ENCODE data around the gene UBA1. TPM values are rescaled to one million over a fixed set of nuclear protein-coding genes. Genes with fewer than 3 reads are reported as not detected.

UBA1 gene
- total RNA-seq, 1 donor from 2014 or later = 168 TPM

GRCh38 chrX:47242321-47242720 lies 48.7 kb downstream of the UBA1 start:
- DNase-seq (ENCODE audit: extremely low spot score in 2 of 2) = no peak
- H3K4me3 ChIP-seq = no peak overlapping the region
- intact Hi-C loops (cut with DNase I) = no loop called here
- peaks cover 0 to 49% of the 10 kb centered on the region in 2 donors for H3K36me3 ChIP-seq
- peaks cover 4% of the 10 kb centered on the region for H3K4me1 ChIP-seq
- H3K27me3 ChIP-seq = no peaks in the 10 kb centered on the region
- no peaks in the 10 kb centered on the region for H3K9me3 ChIP-seq
- no peak overlapping the region for H3K27ac ChIP-seq
- TF ChIP-seq POLR2A (IDR thresholded peaks at IDR 0.05) (no peak), POLR2AphosphoS5 (IDR thresholded peaks at IDR 0.05; ENCODE audit: insufficient read depth in 1 of 2, low read depth in 1 of 2) (no peak), CTCF (IDR thresholded peaks at IDR 0.05) (no peak)

- intact Hi-C loops (cut with DNase I) = no loop called here
- Histone ChIP-seq H3K4me3 (no peak overlapping the region), H3K4me1 (peaks cover 4% of the 10 kb centered on the region), H3K9me3 (no peaks in the 10 kb centered on the region), H3K27ac (no peak overlapping the region), H3K36me3 (peaks cover 0 to 49% of the 10 kb centered on the region in 2 donors), H3K27me3 (no peaks in the 10 kb centered on the region)
- no peak for TF ChIP-seq POLR2A (IDR thresholded peaks at IDR 0.05)
- no peak for TF ChIP-seq CTCF (IDR thresholded peaks at IDR 0.05)
- no peak for TF ChIP-seq POLR2AphosphoS5 (IDR thresholded peaks at IDR 0.05; ENCODE audit: insufficient read depth in 1 of 2, low read depth in 1 of 2)
- no peak for DNase-seq (ENCODE audit: extremely low spot score in 2 of 2)
These were observed 49.7 kb downstream of the UBA1 start for GRCh38 chrX:47243351-47243750.

GRCh38 chrX:47244676-47245075 lies 51.0 kb downstream of the UBA1 start:
- H3K36me3 ChIP-seq = peaks cover 0 to 49% of the 10 kb centered on the region in 2 donors

GRCh38 chrX:47245156-47245555 lies 51.5 kb downstream of the UBA1 start:
- no peak overlapping the region for H3K27ac ChIP-seq
- no peak overlapping the region for H3K4me3 ChIP-seq
- H3K36me3 ChIP-seq = peaks cover 0 to 49% of the 10 kb centered on the region in 2 donors
- intact Hi-C loops (cut with DNase I) = no loop called here
- H3K4me1 ChIP-seq = no peaks in the 10 kb centered on the region
- H3K27me3 ChIP-seq = no peaks in the 10 kb centered on the region
- no peaks in the 10 kb centered on the region for H3K9me3 ChIP-seq
- no peak for DNase-seq (ENCODE audit: extremely low spot score in 2 of 2)
- no peak for TF ChIP-seq CTCF (IDR thresholded peaks at IDR 0.05)
- no peak for TF ChIP-seq POLR2A (IDR thresholded peaks at IDR 0.05)
- no peak for TF ChIP-seq POLR2AphosphoS5 (IDR thresholded peaks at IDR 0.05; ENCODE audit: insufficient read depth in 1 of 2, low read depth in 1 of 2)

More at GRCh38 chrX:47244676-47245075, 51.0 kb downstream of the UBA1 start:
- H3K4me3 ChIP-seq = no peak overlapping the region
- intact Hi-C loops (cut with DNase I) = no loop called here
- H3K4me1 ChIP-seq = no peaks in the 10 kb centered on the region
- H3K27ac ChIP-seq = no peak overlapping the region
- no peaks in the 10 kb centered on the region for H3K27me3 ChIP-seq
- no peak for DNase-seq (ENCODE audit: extremely low spot score in 2 of 2)
- H3K9me3 ChIP-seq = no peaks in the 10 kb centered on the region
- TF ChIP-seq POLR2AphosphoS5 (IDR thresholded peaks at IDR 0.05; ENCODE audit: insufficient read depth in 1 of 2, low read depth in 1 of 2) = no peak
- no peak for TF ChIP-seq CTCF (IDR thresholded peaks at IDR 0.05)
- TF ChIP-seq POLR2A (IDR thresholded peaks at IDR 0.05) = no peak

- H3K9me3 ChIP-seq = no peaks in the 10 kb centered on the region
- H3K27me3 ChIP-seq = no peaks in the 10 kb centered on the region
- DNase-seq (ENCODE audit: extremely low spot score in 2 of 2) = no peak
- no peak overlapping the region for H3K4me3 ChIP-seq
- intact Hi-C loops (cut with DNase I) = no loop called here
- no peaks in the 10 kb centered on the region for H3K4me1 ChIP-seq
- H3K36me3 ChIP-seq = peaks cover 0 to 27% of the 10 kb centered on the region in 2 donors
- no peak for TF ChIP-seq POLR2A (IDR thresholded peaks at IDR 0.05)
- no peak for TF ChIP-seq POLR2AphosphoS5 (IDR thresholded peaks at IDR 0.05; ENCODE audit: insufficient read depth in 1 of 2, low read depth in 1 of 2)
- no peak for TF ChIP-seq CTCF (IDR thresholded peaks at IDR 0.05)
- H3K27ac ChIP-seq = no peak overlapping the region
These were observed 53.8 kb downstream of the UBA1 start for GRCh38 chrX:47247206-47247998.

Data from vagina (tissue), 2 donors.